Activated CD8-positive, alpha-beta T cell treated with anti-CD3 and anti-CD28 coated beads for 36 hours (primary cell): Measurements from ENCODE around the gene RSF1. TPM values are rescaled to one million over a fixed set of nuclear protein-coding genes. Genes with fewer than 3 reads are reported as not detected.

Experiments
- ATAC-seq: fragments of 200-7000 bp; cut with Tn5 transposase; one replicate; pipeline ENCODE4 v1.10.0; 2021; ENCODE audit warnings: mild to moderate bottlenecking, moderate library complexity
- CTCF ChIA-PET: fragments of 350-600 bp; sonication (Branson Sonifier 250); formaldehyde crosslinking; loops from one replicate; lab custom pipeline; 2021; ENCODE audit warnings: antibody characterized with exemption; lab: Charles Lee
- POLR2A ChIA-PET: fragments of 350-600 bp; sonication (Branson Sonifier 250); formaldehyde crosslinking; loops from one replicate; lab custom pipeline; 2021; ENCODE audit warnings: antibody characterized with exemption; lab: Charles Lee
- DNase-seq: peaks from one replicate; pipeline ENCODE4 v3.0.0-alpha.2; 2020
- H3K27ac Mint-ChIP-seq: one replicate; pipeline ENCODE4 v1.8.0; 2021; ENCODE audit warnings: mild to moderate bottlenecking, mixed read lengths
- H3K27me3 Mint-ChIP-seq: one replicate; pipeline ENCODE4 v1.8.0; 2021; ENCODE audit warnings: mixed read lengths
- H3K36me3 Mint-ChIP-seq: one replicate; pipeline ENCODE4 v1.8.0; 2021; ENCODE audit warnings: low read depth, mixed read lengths
- H3K4me1 Mint-ChIP-seq: one replicate; pipeline ENCODE4 v1.8.0; 2021; ENCODE audit warnings: low read depth, mixed read lengths
- H3K4me3 Mint-ChIP-seq: one replicate; pipeline ENCODE4 v1.8.0; 2021; ENCODE audit warnings: mild to moderate bottlenecking, moderate library complexity, mixed read lengths
- H3K9me3 Mint-ChIP-seq: one replicate; pipeline ENCODE4 v1.8.0; 2021; ENCODE audit warnings: mixed read lengths
- CTCF ChIP-seq: fragments of 200-600 bp; IDR thresholded peaks from one replicate; pipeline ENCODE4 v1.8.0; 2022; ENCODE audit warnings: antibody characterized with exemption, mild to moderate bottlenecking
- intact Hi-C: fragments of 100-400 bp; cut with micrococcal nuclease; formaldehyde crosslinking; loops from one replicate; pipeline ENCODE4 v1.10.0; 2022
- total RNA-seq, 2 experiments: library from RNA; stranded (reverse); gene quantifications; one replicate each; pipeline ENCODE4 v1.2.3, GENCODE V29; 2021

The RSF1 gene
- total RNA-seq, 2 experiments from 2014 or later, result 45.4 to 47.7 TPM

- intact Hi-C loops, result no loop called here
- DNase-seq (no peak), ATAC-seq (no peak)
- no peak for TF ChIP-seq CTCF
- Mint-ChIP-seq H3K27me3 (no peaks in the 10 kb centered on the region), H3K4me3 (no peak overlapping the region), H3K27ac (no peak overlapping the region), H3K4me1 (no peaks in the 10 kb centered on the region), H3K9me3 (no peaks in the 10 kb centered on the region), H3K36me3 (peaks cover 47% of the 10 kb centered on the region)
- ChIA-PET POLR2A (interaction anchor here (1.1 kb wide), 1 partner anchor 10 kb away, joined by 4 read pairs; no protein-coding TSS in a partner anchor), CTCF (interaction anchor here (0.6 to 2.7 kb wide), 5 partner anchors 22 to 745 kb away, joined by 3 to 13 read pairs (median 6); partner anchors contain the start of gene AQP11)
Observed at GRCh38 chr11:77617892-77618291, 202.6 kb downstream of the RSF1 start.

- CTCF ChIA-PET, result no interaction called here
- POLR2A ChIA-PET, result interaction anchor here (1.1 kb wide), 1 partner anchor 10 kb away, joined by 4 read pairs; no protein-coding TSS in a partner anchor
Observed at GRCh38 chr11:77611921-77612320, 208.6 kb downstream of the RSF1 start.

More at GRCh38 chr11:77611921-77612320, 208.6 kb downstream of the RSF1 start:
- Mint-ChIP-seq H3K36me3 (peaks cover 35% of the 10 kb centered on the region), H3K9me3 (no peaks in the 10 kb centered on the region), H3K4me1 (no peaks in the 10 kb centered on the region), H3K27me3 (no peaks in the 10 kb centered on the region), H3K27ac (no peak overlapping the region), H3K4me3 (no peak overlapping the region)
- no peak for TF ChIP-seq CTCF
- intact Hi-C loops, result no loop called here
- ATAC-seq (no peak), DNase-seq (no peak)

Other genes with a start within 250 kb of the RSF1 start
- under 1 TPM; 0.47 to 0.59 TPM for gene AQP11, start 230.8 kb downstream of the RSF1 start, total RNA-seq
- 100 to 1,000 TPM; 186 to 189 TPM for gene CLNS1A, start 182.9 kb downstream of the RSF1 start, total RNA-seq
- gene AAMDC, start 422 bp upstream of the RSF1 start, total RNA-seq, result 1 to 10 TPM; 3.7 to 4.9 TPM
- 10 to 100 TPM; 44.4 to 45.8 TPM for gene INTS4, start 173.9 kb upstream of the RSF1 start, total RNA-seq
- under 1 TPM in 1 of 2 experiments, not detected in 1; 0.16 TPM for gene KCTD14, start 202.6 kb upstream of the RSF1 start, total RNA-seq
- gene THRSP, start 243.1 kb upstream of the RSF1 start, total RNA-seq, result not detected